ENCODE results near the gene TNFRSF13B. TPM values are rescaled to one million over a fixed set of nuclear protein-coding genes. Genes with fewer than 3 reads are reported as not detected.

TNFRSF13B gene
- total RNA-seq: not detected in 2 replicates

DNA sequence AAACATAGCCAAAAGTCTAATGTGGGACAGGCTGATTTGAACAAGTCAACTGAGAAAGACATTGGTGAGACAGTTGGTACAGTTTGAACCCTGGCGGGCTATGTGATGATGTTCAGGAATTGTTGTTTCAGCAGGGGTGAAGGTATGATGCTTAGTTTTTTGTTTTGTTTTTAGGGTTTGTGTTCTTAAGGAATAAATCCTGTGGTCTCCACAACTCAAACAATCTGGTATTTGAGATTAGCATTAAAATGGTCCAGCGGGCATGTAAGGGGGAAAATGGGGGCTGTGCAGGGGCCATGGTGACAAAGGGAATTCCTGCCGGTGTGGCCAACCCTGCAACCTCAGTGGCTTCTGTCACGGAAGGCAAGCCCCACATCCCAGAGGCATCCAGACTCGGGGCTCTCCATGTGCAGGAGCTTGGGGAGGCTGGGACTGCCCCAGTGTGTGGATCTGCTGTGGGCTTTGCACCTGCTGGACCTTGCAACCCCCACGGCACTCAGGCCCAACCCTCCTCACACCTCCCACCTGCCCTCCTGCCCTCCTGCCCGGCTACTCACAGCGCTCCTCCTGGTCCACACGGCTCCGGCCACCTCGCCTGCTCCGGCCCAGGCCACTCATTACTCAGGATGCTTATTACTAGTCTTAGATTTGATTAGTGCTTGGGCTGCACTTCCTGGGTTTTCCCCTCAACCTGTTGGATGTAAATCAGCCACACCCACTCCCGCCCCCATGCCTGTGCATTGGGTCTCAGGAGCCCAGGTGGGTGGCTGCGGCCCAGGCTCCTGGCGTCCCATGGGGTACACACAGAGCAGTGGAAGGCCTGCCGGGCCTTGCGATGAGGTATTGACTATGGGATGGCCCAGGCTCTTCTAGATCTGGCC, at the start of gene TNFRSF13B:
Gene TNFRSF13B (minus strand): TSS at position 661 of the 881 bp plus-strand sequence. CDS start 43 bp downstream, at position 618.

Other genes with a start within 250 kb of the TNFRSF13B start
- 47.3 and 87.9 TPM in 2 replicates for gene MPRIP, start 70.3 kb upstream of the TNFRSF13B start, total RNA-seq
- 2.1 and 2.5 TPM in 2 replicates for gene PLD6, start 234.2 kb upstream of the TNFRSF13B start, total RNA-seq